GM18858 (cell line): ENCODE results near the gene RBM19.
"Not testable (repeated sequence)": the region's sequence is repeated elsewhere in the genome, so short reads cannot be mapped to it uniquely, and the experiment has no call there.

Source experiments
- ATAC-seq: cut with Tn5 transposase; IDR thresholded peaks from one replicate; pipeline ENCODE4 v1.9.1; 2021; ENCODE audit not compliant: unreplicated experiment

The RBM19 gene

DNA sequence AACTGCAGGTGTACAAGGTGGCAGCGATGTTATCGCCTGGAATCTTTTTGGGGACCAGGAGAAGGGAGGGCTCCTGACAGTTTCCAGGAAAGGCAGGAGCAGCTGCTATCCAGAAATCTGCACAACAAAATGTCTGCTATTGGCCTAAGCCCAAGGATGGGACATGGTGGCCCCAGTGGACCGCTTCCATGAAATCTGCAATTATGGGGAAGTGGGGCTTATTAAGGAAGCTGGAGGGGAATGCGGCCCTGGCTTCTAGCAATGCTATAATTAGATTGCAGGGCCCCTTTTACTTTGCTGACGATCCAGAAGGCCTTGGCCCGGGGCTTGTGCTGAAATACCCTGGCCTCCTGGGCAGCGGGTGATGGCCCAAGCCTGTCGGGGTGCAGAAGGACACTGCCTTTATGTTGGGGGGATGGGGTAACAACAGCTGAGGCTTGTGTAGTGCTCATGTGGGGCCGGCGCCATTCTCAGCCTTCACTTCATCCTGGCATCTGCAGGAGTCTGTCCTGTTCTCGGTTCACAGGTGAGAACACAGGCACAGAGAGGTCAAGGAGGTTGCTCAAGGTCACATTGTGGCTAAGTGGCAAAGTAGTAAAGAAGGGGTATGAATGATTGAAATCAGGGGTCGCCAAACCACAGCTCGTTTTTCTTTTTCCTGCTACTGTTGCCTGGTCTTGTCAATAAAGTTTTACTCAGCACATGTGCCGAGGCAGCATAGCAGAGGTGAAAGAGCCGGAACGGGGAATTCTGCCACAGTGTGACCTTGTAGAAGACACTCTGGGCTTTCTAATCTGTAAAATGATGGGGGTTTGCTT lies 153.5 kb downstream of the RBM19 start:
- no peak for ATAC-seq

DNA sequence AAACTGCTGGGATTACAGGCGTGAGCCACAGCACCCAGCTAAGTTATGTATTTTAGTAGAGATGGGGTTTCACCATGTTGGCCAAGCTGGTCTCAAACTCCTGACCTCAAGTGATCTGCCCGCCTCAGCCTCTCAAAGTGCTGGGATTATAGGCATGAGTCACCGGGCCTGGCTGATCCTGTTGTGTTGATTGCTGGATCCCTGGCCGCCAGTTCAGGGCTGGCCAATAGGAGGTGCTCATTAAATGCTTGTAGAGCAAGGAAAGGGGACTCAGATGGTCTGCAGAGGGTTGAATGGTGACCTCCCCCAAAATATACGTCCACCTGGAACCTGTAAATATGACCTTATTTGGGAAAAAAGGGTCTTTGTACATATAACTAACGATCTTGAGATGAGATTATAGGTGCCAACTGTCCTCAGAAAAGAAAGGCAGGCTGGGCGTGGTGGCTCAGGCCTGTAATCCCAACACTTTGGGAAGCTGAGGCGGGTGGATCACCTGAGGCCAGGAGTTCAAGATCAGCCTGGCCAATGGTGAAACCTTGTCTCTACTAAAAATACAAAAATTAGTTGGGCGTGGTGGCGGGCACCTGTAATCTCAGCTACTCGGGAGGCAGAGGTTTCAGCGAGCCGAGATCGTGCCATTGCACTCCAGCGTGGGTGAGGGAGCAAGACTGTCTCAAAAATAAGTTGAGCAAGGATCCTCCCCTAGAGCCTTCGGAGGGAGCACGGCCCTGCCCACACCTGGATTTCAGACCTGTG lies 156.5 kb downstream of the RBM19 start:
- ATAC-seq: not testable (repeated sequence)

DNA sequence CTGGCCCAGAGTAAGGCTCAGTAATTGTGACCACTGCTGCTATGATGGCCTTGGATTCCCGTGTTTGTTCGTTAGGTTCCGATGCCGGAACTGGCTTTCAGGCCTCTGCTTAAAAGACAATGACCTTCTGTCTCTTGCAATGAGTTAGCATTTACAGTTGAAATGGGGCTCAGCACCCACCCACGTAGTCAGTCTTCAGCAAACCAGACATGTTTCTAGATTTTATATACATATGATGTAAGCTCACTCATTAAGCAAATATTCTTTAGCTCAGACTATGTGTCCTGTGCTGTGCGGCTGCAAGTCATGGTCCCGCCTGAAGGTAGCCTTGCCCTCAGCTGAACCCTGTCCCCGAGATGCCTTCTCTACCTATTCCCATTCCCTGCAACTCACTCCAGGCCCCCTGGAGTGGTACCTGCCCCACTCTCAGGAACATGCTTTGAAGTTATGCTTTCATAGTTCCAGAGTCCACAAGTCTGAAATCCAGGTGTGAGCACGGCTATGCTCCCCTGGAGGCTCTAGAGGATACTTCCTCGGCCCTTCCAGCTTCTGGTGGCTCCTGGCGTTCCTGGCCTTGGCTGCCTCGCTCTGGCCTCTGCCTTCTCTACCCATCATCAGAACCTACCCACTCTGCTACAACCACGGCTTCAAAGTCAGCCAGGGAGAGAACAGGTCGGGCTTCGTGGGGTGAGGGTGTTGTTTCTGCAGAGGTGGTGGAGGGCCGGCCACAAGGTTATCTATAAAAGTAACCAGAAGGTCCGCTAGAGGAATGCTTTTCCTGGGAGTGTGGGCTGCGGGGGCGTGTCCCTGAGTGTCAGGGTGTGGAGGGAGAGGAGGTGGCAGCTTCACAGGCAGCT lies 157.8 kb downstream of the RBM19 start:
- no peak for ATAC-seq

- no peak for ATAC-seq
These were observed 160.5 kb downstream of the RBM19 start for GRCh38 chr12:113805673-113806072.

GRCh38 chr12:113804961-113805600 lies 161.0 kb downstream of the RBM19 start:
- no peak for ATAC-seq

GRCh38 chr12:113803759-113804140 lies 162.4 kb downstream of the RBM19 start:
- ATAC-seq: no peak

- no peak for ATAC-seq
These were observed 163.0 kb downstream of the RBM19 start for GRCh38 chr12:113802966-113803758.

- no peak for ATAC-seq
These were observed 163.9 kb downstream of the RBM19 start for GRCh38 chr12:113802000-113802749.

GRCh38 chr12:113800201-113800600 lies 165.9 kb downstream of the RBM19 start:
- ATAC-seq: no peak

DNA sequence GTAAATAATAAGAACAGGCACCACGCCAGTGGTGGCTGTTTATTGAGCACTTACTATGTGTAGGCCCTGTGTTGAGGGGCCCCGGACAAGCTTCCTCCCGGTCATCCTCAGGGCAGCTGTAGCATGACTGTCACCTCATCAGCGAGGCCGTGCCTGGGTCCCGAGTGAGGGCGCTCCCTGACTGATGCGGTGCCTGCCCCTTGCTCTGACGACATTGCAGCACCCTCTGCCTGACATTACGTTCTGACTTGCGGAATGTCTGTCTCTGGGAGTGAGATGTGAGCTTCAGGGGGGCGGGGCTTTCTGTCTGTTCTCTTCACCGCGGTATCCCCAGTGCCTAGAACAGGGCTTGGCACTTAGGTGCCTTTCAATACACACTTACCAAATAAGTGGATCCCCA lies 167.6 kb downstream of the RBM19 start:
- ATAC-seq: no peak

DNA sequence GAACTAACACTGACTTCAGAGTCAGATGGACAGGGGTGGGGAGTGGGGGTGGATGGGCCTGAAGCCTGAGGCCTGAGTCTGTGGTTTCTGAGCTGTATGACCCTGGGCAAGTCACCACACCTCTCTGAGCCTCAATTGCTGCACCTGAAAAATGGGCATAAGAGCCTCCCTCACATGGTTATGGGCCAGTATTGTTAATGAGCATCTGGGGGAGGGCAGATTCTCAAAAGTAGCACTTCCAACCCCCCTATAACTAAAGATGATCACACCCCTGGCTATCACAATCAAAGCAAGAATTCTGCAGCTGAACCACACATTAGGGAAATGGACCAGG lies 168.6 kb downstream of the RBM19 start:
- ATAC-seq: no peak

- ATAC-seq: no peak
These were observed 169.1 kb downstream of the RBM19 start for GRCh38 chr12:113796852-113797534.

- no peak for ATAC-seq
These were observed 169.9 kb downstream of the RBM19 start for GRCh38 chr12:113796066-113796827.

DNA sequence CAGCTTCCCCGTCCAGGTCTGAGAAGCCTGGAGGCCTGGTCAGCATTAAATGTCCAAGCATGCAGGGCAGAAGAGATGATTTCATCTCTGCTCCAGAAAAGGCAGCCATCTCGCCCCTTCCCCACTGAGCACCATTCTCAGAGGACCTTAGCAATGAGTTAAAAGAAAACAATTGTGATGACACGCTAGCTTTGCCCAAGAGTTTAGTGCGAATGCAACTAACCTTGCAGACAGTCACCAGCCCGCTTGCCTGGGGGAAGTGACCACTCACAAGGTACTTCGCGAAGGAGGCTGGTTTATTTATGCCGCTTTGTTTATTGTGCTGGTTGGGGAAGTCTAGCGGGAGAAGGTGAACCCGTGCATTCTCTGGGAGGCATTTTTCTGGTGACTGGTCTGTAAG lies 170.7 kb downstream of the RBM19 start:
- no peak for ATAC-seq

- ATAC-seq: no peak
These were observed 171.4 kb downstream of the RBM19 start for GRCh38 chr12:113794774-113795173.

GRCh38 chr12:113793250-113793649 lies 172.9 kb downstream of the RBM19 start:
- ATAC-seq: no peak

GRCh38 chr12:113792450-113792849 lies 173.7 kb downstream of the RBM19 start:
- ATAC-seq: no peak
